Occipital lobe (tissue), 2 donors: ENCODE results near the gene GDPD5. TPM values are rescaled to one million over a fixed set of nuclear protein-coding genes. Genes with fewer than 3 reads are reported as not detected.
"Not testable (repeated sequence)": the region's sequence is repeated elsewhere in the genome, so short reads cannot be mapped to it uniquely, and the experiment has no call there.

Source experiments
- DNase-seq: peaks from one replicate; lab custom pipeline; 2025; lab: John Stamatoyannopoulos, UW
- total RNA-seq: library from RNA; depleted of rRNA; stranded (reverse); fragments of >200 nt; gene quantifications from one replicate; pipeline ENCODE4 v1.2.3, GENCODE V29; 2014

GDPD5 gene
- total RNA-seq, 1 donor from 2014 or later: 9.8 TPM

GRCh38 chr11:75429902-75430713 lies 95.6 kb downstream of the GDPD5 start:
- no peak for DNase-seq

GRCh38 chr11:75429641-75429901 lies 96.2 kb downstream of the GDPD5 start:
- DNase-seq: no peak

GRCh38 chr11:75428989-75429640 lies 96.6 kb downstream of the GDPD5 start:
- no peak for DNase-seq

GRCh38 chr11:75428281-75428724 lies 97.4 kb downstream of the GDPD5 start:
- peak; percentile 88 for DNase-seq

- DNase-seq: no peak
Observed at GRCh38 chr11:75427181-75427580, 98.6 kb downstream of the GDPD5 start.

GRCh38 chr11:75426720-75427086 lies 99.0 kb downstream of the GDPD5 start:
- no peak for DNase-seq

- no peak for DNase-seq
Observed at GRCh38 chr11:75425422-75425821, 100.3 kb downstream of the GDPD5 start.

GRCh38 chr11:75424396-75424795 lies 101.3 kb downstream of the GDPD5 start:
- no peak for DNase-seq

- no peak for DNase-seq
Observed at GRCh38 chr11:75423721-75424120, 102.0 kb downstream of the GDPD5 start.

GRCh38 chr11:75422248-75423231 lies 103.2 kb downstream of the GDPD5 start:
- no peak for DNase-seq

- DNase-seq: no peak
Observed at GRCh38 chr11:75421902-75422247, 103.9 kb downstream of the GDPD5 start.

GRCh38 chr11:75421035-75421602 lies 104.6 kb downstream of the GDPD5 start:
- no peak for DNase-seq

- DNase-seq: no peak
Observed at GRCh38 chr11:75420224-75421034, 105.3 kb downstream of the GDPD5 start.

- no peak for DNase-seq
Observed at GRCh38 chr11:75413864-75414263, 111.9 kb downstream of the GDPD5 start.

GRCh38 chr11:75413146-75413545 lies 112.6 kb downstream of the GDPD5 start:
- DNase-seq: not testable (repeated sequence)

GRCh38 chr11:75409971-75410370 lies 115.8 kb downstream of the GDPD5 start:
- DNase-seq: not testable (repeated sequence)

GRCh38 chr11:75408957-75409219 lies 116.9 kb downstream of the GDPD5 start:
- no peak for DNase-seq

GRCh38 chr11:75406338-75406777 lies 119.4 kb downstream of the GDPD5 start:
- no peak for DNase-seq

- no peak for DNase-seq
Observed at GRCh38 chr11:75403983-75404658, 121.6 kb downstream of the GDPD5 start.

GRCh38 chr11:75403037-75403436 lies 122.7 kb downstream of the GDPD5 start:
- no peak for DNase-seq
